Kidney (tissue), 14 donors: ENCODE results near the gene CIAO2B. TPM values are rescaled to one million over a fixed set of nuclear protein-coding genes. Genes with fewer than 3 reads are reported as not detected.
"Not testable (repeated sequence)": the region's sequence is repeated elsewhere in the genome, so short reads cannot be mapped to it uniquely, and the experiment has no call there.

Experiments
- DNase-seq, 5 donors: peaks; one replicate each; pipeline ENCODE4 v3.0.0-alpha.2; 2013 to 2020
- FAIRE-seq: peaks from 2 replicates; lab custom pipeline; 2012; peaks lifted over from hg19 to GRCh38; lab: Jason Lieb, UNC
- H3K27ac ChIP-seq, 2 donors: one replicate each; pipeline ENCODE4 v1.7.0; 2013; ENCODE audit warnings: low read depth in 2 of 2, low read length in 2 of 2, inconsistent platforms in 1 of 2
- H3K27me3 ChIP-seq: one replicate; pipeline ENCODE4 v1.7.1; 2013; ENCODE audit warnings: low read length, inconsistent platforms; ENCODE audit not compliant: control insufficient read depth, insufficient read depth
- H3K36me3 ChIP-seq, 3 donors: one replicate each; pipeline versions ENCODE4 v1.7.0 to v1.7.1; 2013; ENCODE audit warnings: low read length in 3 of 3, control low read depth in 1 of 3, inconsistent platforms in 1 of 3; ENCODE audit not compliant: insufficient read depth in 3 of 3, control insufficient read depth in 2 of 3
- H3K4me1 ChIP-seq, 3 donors: one replicate each; pipeline versions ENCODE4 v1.7.0 to v1.7.1; 2013; ENCODE audit warnings: low read length in 3 of 3, inconsistent platforms in 1 of 3, low read depth in 1 of 3; ENCODE audit not compliant: control insufficient read depth in 2 of 3, insufficient read depth in 2 of 3
- H3K4me3 ChIP-seq, 3 donors: one replicate each; pipeline versions ENCODE4 v1.7.0 to v1.8.1; 2013; ENCODE audit warnings: low read length in 3 of 3, control low read depth in 1 of 3, inconsistent platforms in 1 of 3
- H3K9ac ChIP-seq, 3 donors: one replicate each; pipeline versions ENCODE4 v1.7.0 to v1.7.1; 2013; ENCODE audit warnings: low read length in 3 of 3, control low read depth in 1 of 3, inconsistent platforms in 1 of 3
- H3K9me3 ChIP-seq, 3 donors: one replicate each; pipeline versions ENCODE4 v1.7.0 to v1.7.1; 2013; ENCODE audit warnings: low read length in 3 of 3, control low read depth in 1 of 3, inconsistent platforms in 1 of 3; ENCODE audit not compliant: control insufficient read depth in 2 of 3, insufficient read depth in 1 of 3
- intact Hi-C: fragments of 100-400 bp; cut with DNase I; formaldehyde crosslinking; loops from one replicate; pipeline ENCODE4 v1.11.1; 2022
- polyA plus RNA-seq: library from polyadenylated mRNA; stranded (reverse); fragments of 350-450 nt; fragmentation: Illumina TruSeq; extraction: RNeasy Lipid Tissue Mini Kit (QIAGEN cat#74804); gene quantifications from one replicate; pipeline ENCODE4 v1.2.3, GENCODE V29; 2014; ENCODE audit warnings: low read depth, low replicate concordance; ENCODE audit not compliant: insufficient read depth
- total RNA-seq: library from RNA; stranded (reverse); fragmentation: NEBNext Ultra II Directional; extraction: Animal tissue kit (Norgen Biotek cat#: 25700); gene quantifications from one replicate; pipeline ENCODE4 v1.2.1, GENCODE V29; 2021
- TF ChIP-seq, protein P1 (sequence below): IDR thresholded peaks from 3 replicates; pipeline ENCODE4 v1.5.1; 2012; ENCODE audit warnings: mild to moderate bottlenecking, moderate library complexity, borderline replicate concordance; ENCODE audit not compliant: insufficient read depth; ENCODE audit errors: extremely low read depth
- donor health status: control.
- donor health status: control.
- donor health status: control.
- donor health status: control.
- donor health status: control.
- donor health status: DM: yes; HTN: yes; CAD: no.
- donor health status: Normal renal cell carcinoma (clear cell type).

The CIAO2B gene
- total and polyA plus RNA-seq, 2 donors from 2014 or later: 71.2 to 284 TPM

DNA sequence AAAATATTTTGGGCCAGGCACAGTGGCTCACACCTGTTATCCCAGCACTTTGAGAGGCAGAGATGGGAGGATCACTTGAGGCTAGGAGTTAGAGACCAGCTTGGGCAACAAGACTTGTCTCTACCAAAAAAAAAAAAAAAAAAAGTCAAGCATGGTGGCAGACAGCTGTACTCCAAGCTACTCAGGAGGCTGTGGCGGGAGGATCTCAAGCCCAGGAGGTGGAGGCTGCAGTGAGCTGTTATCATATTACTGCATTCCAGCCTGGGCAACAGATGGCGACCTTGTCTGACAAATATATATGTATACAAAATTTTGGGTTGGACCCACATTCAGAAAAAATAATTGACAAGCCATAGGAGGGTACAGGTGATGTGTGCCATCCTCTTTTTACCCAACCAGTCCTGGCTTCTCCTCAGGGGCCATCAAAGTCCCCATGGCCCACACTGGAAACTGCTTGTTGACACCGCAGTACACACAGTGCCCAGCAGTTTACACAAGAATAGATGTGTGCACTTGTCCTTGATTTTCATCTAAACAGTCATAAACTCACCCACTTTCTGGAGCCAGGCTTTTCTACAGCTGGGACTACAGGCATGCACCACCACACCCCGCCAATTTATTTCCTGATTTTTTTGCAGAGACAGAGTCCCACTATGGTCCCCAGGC is 2.8 kb upstream of the CIAO2B start:
- H3K36me3 ChIP-seq: peaks cover 0 to 44% (median 27%) of the 10 kb centered on the region in 3 donors
- FAIRE-seq: no peak
- TF ChIP-seq, protein P1, sequence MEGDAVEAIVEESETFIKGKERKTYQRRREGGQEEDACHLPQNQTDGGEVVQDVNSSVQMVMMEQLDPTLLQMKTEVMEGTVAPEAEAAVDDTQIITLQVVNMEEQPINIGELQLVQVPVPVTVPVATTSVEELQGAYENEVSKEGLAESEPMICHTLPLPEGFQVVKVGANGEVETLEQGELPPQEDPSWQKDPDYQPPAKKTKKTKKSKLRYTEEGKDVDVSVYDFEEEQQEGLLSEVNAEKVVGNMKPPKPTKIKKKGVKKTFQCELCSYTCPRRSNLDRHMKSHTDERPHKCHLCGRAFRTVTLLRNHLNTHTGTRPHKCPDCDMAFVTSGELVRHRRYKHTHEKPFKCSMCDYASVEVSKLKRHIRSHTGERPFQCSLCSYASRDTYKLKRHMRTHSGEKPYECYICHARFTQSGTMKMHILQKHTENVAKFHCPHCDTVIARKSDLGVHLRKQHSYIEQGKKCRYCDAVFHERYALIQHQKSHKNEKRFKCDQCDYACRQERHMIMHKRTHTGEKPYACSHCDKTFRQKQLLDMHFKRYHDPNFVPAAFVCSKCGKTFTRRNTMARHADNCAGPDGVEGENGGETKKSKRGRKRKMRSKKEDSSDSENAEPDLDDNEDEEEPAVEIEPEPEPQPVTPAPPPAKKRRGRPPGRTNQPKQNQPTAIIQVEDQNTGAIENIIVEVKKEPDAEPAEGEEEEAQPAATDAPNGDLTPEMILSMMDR: no peak

GRCh38 chr16:66936462-66936861 is 2.3 kb upstream of the CIAO2B start:
- peaks cover 0 to 26% (median 24%) of the 10 kb centered on the region in 3 donors for H3K4me1 ChIP-seq
- no peaks in the 10 kb centered on the region for H3K9me3 ChIP-seq
- peak overlapping the region in 2 of 3 donors; percentile 53 to 96 for H3K4me3 ChIP-seq
- peak in 1 of 5 donors; percentile 37 for DNase-seq
- intact Hi-C loops: no loop called here
- H3K36me3 ChIP-seq: peaks cover 0 to 38% (median 25%) of the 10 kb centered on the region in 3 donors
- TF ChIP-seq, protein P1: no peak
- FAIRE-seq: no peak
- H3K27me3 ChIP-seq: no peaks in the 10 kb centered on the region
- peak overlapping the region; percentile 25 to 83 for H3K27ac ChIP-seq
- H3K9ac ChIP-seq: peak overlapping the region in 1 of 3 donors; percentile 80

More for the DNA sequence above, 2.8 kb upstream of the CIAO2B start:
- peaks cover 0 to 26% (median 24%) of the 10 kb centered on the region in 3 donors for H3K4me1 ChIP-seq
- H3K4me3 ChIP-seq: peak overlapping the region in 1 of 3 donors; percentile 96
- DNase-seq: peak in 1 of 5 donors; percentile 5
- no peak overlapping the region for H3K9ac ChIP-seq
- no peaks in the 10 kb centered on the region for H3K9me3 ChIP-seq
- intact Hi-C loops: no loop called here
- H3K27me3 ChIP-seq: no peaks in the 10 kb centered on the region
- H3K27ac ChIP-seq: no peak overlapping the region

DNA sequence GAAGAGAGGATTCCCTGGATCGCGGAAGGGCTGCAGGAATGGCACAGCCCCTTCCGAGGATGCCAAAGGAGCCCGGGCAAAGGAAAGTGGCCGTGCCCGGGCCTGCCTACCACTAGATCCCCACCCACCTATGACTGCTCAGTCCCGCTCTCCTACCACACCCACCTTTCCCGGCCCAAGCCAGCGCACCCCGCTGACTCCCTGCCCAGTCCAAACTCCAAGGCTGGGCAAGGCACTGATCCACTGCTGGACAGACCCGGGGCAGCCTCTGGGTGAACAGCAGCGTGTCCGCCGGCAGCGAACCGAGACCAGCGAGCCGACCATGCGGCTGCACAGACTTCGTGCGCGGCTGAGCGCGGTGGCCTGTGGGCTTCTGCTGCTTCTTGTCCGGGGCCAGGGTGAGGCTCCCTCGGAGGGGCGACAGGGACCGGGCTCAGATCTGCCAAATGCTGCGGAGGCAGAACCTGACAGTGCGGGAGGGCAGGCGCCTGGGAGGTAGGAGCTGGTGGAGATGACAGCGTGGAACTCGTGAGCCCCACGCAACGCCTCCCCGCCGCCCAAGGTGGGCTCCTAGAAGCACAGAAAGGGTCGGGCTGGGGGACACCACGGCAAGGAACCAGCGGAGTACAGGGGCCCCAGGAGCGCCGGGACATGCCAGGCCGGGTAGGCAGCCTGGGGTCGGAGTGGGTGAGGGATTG is 1.3 kb upstream of the CIAO2B start, which contains the start of gene CES2:
Gene CES2 (plus strand): TSS at position 203 of the 698 bp plus-strand sequence. CDS start 120 bp downstream, at position 323.
- intact Hi-C loops: no loop called here
- TF ChIP-seq, protein P1: no peak
- DNase-seq: peak; percentile 68 to 91 (median 72)
- peak within 1 kb of the TSS; percentile 92 to 97 (median 96) for H3K4me3 ChIP-seq
- no peak for FAIRE-seq
- no peaks in the 10 kb centered on the region for H3K9me3 ChIP-seq
- H3K36me3 ChIP-seq: peaks cover 0 to 28% (median 17%) of the 10 kb centered on the region in 3 donors
- no peaks in the 10 kb centered on the region for H3K27me3 ChIP-seq
- peaks cover 0 to 26% (median 24%) of the 10 kb centered on the region in 3 donors for H3K4me1 ChIP-seq
- H3K9ac ChIP-seq: peak within 1 kb of the TSS; percentile 86 to 96 (median 90)
- H3K27ac ChIP-seq: peak within 1 kb of the TSS; percentile 92 to 97

DNA sequence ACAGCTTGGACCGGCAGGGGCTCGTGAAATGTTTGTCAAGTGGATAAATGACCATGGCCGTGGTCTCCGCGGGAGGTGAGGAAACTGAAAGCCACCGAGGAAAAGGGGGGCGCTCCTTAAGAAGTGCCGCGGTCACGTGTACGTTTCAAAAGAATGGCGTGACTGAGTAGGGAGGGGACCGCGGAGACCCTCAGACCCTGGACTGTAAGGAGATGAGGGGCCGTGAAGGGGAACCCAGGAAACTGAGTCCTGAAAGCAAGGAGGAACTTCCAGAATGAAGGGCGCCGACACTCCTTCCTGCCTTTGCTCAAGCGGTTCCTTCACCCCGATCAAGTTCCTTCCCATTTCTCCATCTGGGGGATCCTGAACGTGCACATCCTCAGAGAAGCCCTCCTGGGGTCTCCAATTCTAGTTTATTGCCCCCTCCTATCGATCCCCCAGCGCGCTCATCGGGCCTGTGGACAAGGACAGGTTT is 674 bp upstream of the CIAO2B start:
- FAIRE-seq, H3K9me3 ChIP-seq, intact Hi-C loops, H3K27me3 ChIP-seq: not testable (repeated sequence)
- peaks cover 0 to 24% (median 13%) of the 10 kb centered on the region in 3 donors for H3K36me3 ChIP-seq
- H3K9ac ChIP-seq: peak overlapping the region; percentile 23 to 96 (median 86)
- peak overlapping the region; percentile 92 to 97 for H3K27ac ChIP-seq
- DNase-seq: peak in 1 of 5 donors; percentile 19
- peak overlapping the region; percentile 92 to 97 (median 96) for H3K4me3 ChIP-seq
- peaks cover 0 to 29% (median 24%) of the 10 kb centered on the region in 3 donors for H3K4me1 ChIP-seq
